ENCODE data around the gene DIS3L2.

The DIS3L2 gene

GRCh38 chr2:232085826-232086425, 124.4 kb downstream of the DIS3L2 start:
- Histone ChIP-seq H3K79me2 (ENCODE audit: insufficient read depth, low read length) (no peaks in the 10 kb centered on the region), H3K9me2 (ENCODE audit: low read depth, low read length) (no peaks in the 10 kb centered on the region), H3K27ac (ENCODE audit: low read depth, low read length, poor library complexity, severe bottlenecking) (no peak overlapping the region), H3K27me3 (ENCODE audit: insufficient read depth, low read length) (no peaks in the 10 kb centered on the region), H3K9ac (ENCODE audit: low read length) (no peak overlapping the region), H3K4me3 (ENCODE audit: low read depth, low read length, poor library complexity, severe bottlenecking) (no peak overlapping the region), H3K4me1 (ENCODE audit: insufficient read depth, low read length, severe bottlenecking) (no peaks in the 10 kb centered on the region), H3K4me2 (ENCODE audit: low read length) (no peak overlapping the region), H3F3A (ENCODE audit: insufficient read depth, low read length) (no peaks in the 10 kb centered on the region), H4K20me1 (ENCODE audit: insufficient read depth, low read length) (no peaks in the 10 kb centered on the region), H3K36me3 (ENCODE audit: insufficient read depth, low read length) (peaks cover 8% of the 10 kb centered on the region; the same call in 1 of the 2 replicates), H3K9me3 (ENCODE audit: low read length) (peaks cover 4% of the 10 kb centered on the region; the same call in 1 of the 2 replicates), H2AFZ (ENCODE audit: low read length) (no peak overlapping the region)
- TF ChIP-seq CTCF (IDR thresholded peaks at IDR 0.05; ENCODE audit: low read length) = no peak
- TF ChIP-seq EZH2 (IDR thresholded peaks at IDR 0.05; ENCODE audit: borderline replicate concordance, low read length) = no peak

DNA sequence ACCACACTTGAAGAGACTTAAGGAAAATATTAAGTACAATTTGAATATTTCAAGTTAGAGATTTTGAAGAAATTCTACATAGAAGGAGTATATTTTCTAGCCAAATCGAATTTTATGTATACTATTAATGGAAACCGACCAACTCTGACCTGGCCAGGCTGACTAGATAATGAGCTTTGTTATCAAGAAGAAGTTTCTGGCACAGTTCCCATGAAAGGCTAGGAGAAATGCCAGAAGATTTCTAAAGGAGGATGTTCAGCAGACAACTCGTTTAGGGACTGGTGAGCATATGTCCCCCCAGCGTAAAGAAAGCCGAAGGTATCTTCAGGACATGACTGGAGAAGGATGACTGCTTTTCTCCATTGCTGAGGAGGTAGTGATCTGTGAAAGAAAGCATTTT, 127.3 kb downstream of the DIS3L2 start:
- Histone ChIP-seq H3K27ac (ENCODE audit: low read depth, low read length, poor library complexity, severe bottlenecking) (no peak overlapping the region), H3K4me1 (ENCODE audit: insufficient read depth, low read length, severe bottlenecking) (no peaks in the 10 kb centered on the region), H3K36me3 (ENCODE audit: insufficient read depth, low read length) (peaks cover 8% of the 10 kb centered on the region; the same call in 1 of the 2 replicates), H3K4me2 (ENCODE audit: low read length) (no peak overlapping the region), H3K9ac (ENCODE audit: low read length) (no peak overlapping the region), H3K4me3 (ENCODE audit: low read depth, low read length, poor library complexity, severe bottlenecking) (no peak overlapping the region), H4K20me1 (ENCODE audit: insufficient read depth, low read length) (no peaks in the 10 kb centered on the region), H2AFZ (ENCODE audit: low read length) (no peak overlapping the region), H3F3A (ENCODE audit: insufficient read depth, low read length) (no peaks in the 10 kb centered on the region), H3K79me2 (ENCODE audit: insufficient read depth, low read length) (no peaks in the 10 kb centered on the region), H3K9me3 (ENCODE audit: low read length) (no peaks in the 10 kb centered on the region), H3K27me3 (ENCODE audit: insufficient read depth, low read length) (no peaks in the 10 kb centered on the region), H3K9me2 (ENCODE audit: low read depth, low read length) (no peaks in the 10 kb centered on the region)
- TF ChIP-seq EZH2 (IDR thresholded peaks at IDR 0.05; ENCODE audit: borderline replicate concordance, low read length) (no peak), CTCF (IDR thresholded peaks at IDR 0.05; ENCODE audit: low read length) (no peak)

GRCh38 chr2:232094201-232094600, 132.7 kb downstream of the DIS3L2 start:
- H3K79me2 ChIP-seq (ENCODE audit: insufficient read depth, low read length) = no peaks in the 10 kb centered on the region
- no peak overlapping the region for H2AFZ ChIP-seq (ENCODE audit: low read length)
- peaks cover 13% of the 10 kb centered on the region for H3K36me3 ChIP-seq (ENCODE audit: insufficient read depth, low read length)
- H3K27me3 ChIP-seq (ENCODE audit: insufficient read depth, low read length) = no peaks in the 10 kb centered on the region
- H3K9ac ChIP-seq (ENCODE audit: low read length) = no peak overlapping the region
- no peaks in the 10 kb centered on the region; the same call in 1 of the 2 replicates for H3F3A ChIP-seq (ENCODE audit: insufficient read depth, low read length)
- TF ChIP-seq EZH2 (IDR thresholded peaks at IDR 0.05; ENCODE audit: borderline replicate concordance, low read length) = no peak
- H3K27ac ChIP-seq (ENCODE audit: low read depth, low read length, poor library complexity, severe bottlenecking) = no peak overlapping the region
- H3K9me2 ChIP-seq (ENCODE audit: low read depth, low read length) = no peaks in the 10 kb centered on the region
- H4K20me1 ChIP-seq (ENCODE audit: insufficient read depth, low read length) = no peaks in the 10 kb centered on the region
- H3K4me1 ChIP-seq (ENCODE audit: insufficient read depth, low read length, severe bottlenecking) = no peaks in the 10 kb centered on the region
- H3K4me3 ChIP-seq (ENCODE audit: low read depth, low read length, poor library complexity, severe bottlenecking) = no peak overlapping the region
- H3K4me2 ChIP-seq (ENCODE audit: low read length) = no peak overlapping the region
- H3K9me3 ChIP-seq (ENCODE audit: low read length) = no peaks in the 10 kb centered on the region

- no peaks in the 10 kb centered on the region; the same call in 1 of the 2 replicates for H3F3A ChIP-seq (ENCODE audit: insufficient read depth, low read length)
- TF ChIP-seq CTCF (IDR thresholded peaks at IDR 0.05; ENCODE audit: low read length) = no peak
- TF ChIP-seq EZH2 (IDR thresholded peaks at IDR 0.05; ENCODE audit: borderline replicate concordance, low read length) = no peak
- no peaks in the 10 kb centered on the region for H3K27me3 ChIP-seq (ENCODE audit: insufficient read depth, low read length)
- H3K4me1 ChIP-seq (ENCODE audit: insufficient read depth, low read length, severe bottlenecking) = no peaks in the 10 kb centered on the region
- H3K9ac ChIP-seq (ENCODE audit: low read length) = no peak overlapping the region
- no peak overlapping the region for H3K4me3 ChIP-seq (ENCODE audit: low read depth, low read length, poor library complexity, severe bottlenecking)
- no peak overlapping the region for H3K4me2 ChIP-seq (ENCODE audit: low read length)
- H3K36me3 ChIP-seq (ENCODE audit: insufficient read depth, low read length) = peaks cover 7% of the 10 kb centered on the region
- no peaks in the 10 kb centered on the region for H3K9me2 ChIP-seq (ENCODE audit: low read depth, low read length)
- no peaks in the 10 kb centered on the region for H3K9me3 ChIP-seq (ENCODE audit: low read length)
- H3K27ac ChIP-seq (ENCODE audit: low read depth, low read length, poor library complexity, severe bottlenecking) = no peak overlapping the region
- H4K20me1 ChIP-seq (ENCODE audit: insufficient read depth, low read length) = no peaks in the 10 kb centered on the region
- H3K79me2 ChIP-seq (ENCODE audit: insufficient read depth, low read length) = no peaks in the 10 kb centered on the region
- no peak overlapping the region for H2AFZ ChIP-seq (ENCODE audit: low read length)
Observed at GRCh38 chr2:232094883-232095282, 133.4 kb downstream of the DIS3L2 start.

All from OCI-LY1 (cell line).